ENCODE results near the gene MSRB3. TPM values are rescaled to one million over a fixed set of nuclear protein-coding genes. Genes with fewer than 3 reads are reported as not detected.

MSRB3 gene
- polyA plus RNA-seq, 1 donor (not counting 4 experiments of a cell fraction or from before 2014, with no cell fraction given): 12.3 TPM

DNA sequence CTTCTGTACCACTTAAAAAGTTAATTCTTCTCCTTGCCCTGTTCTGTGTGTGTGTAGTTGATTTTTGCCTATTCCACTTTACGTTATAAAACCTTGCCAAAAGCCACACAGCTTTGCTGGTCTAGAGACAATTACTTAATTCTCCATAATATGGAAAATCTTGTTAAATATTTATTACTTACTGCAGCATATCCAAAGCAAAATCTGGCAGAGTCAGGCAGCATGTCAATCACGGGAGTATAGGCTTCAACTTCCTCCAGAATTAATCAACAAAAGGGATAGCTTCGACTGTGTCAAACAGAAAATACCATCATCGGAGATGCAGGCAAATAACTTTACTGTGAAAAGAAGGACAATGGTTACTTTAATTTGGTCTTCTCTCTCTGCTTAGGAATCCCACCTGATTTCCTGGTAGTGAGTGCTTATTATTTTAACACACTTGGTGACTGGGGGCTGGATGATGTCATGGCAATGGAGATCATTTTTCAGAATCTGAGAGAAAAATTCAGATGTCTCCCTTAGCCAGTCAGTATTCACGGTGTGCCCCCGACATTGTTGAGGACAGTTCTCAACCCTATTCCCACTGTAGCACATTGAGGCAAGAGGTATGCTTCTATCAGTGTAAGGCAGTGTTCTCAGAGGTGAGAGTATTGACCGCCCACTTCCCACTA, 3.7 kb upstream of the MSRB3 start:
- H3K4me1 ChIP-seq (ENCODE audit: control insufficient read depth, extremely low read depth, insufficient read depth, low read length): no peaks in the 10 kb centered on the region
- H3K9me3 ChIP-seq (ENCODE audit: control insufficient read depth, low read depth, low read length): no peaks in the 10 kb centered on the region
- no peak overlapping the region for H3K9ac ChIP-seq (ENCODE audit: control insufficient read depth, extremely low read depth, insufficient read depth, low read length)
- peaks cover 9% of the 10 kb centered on the region for H3K27me3 ChIP-seq (ENCODE audit: control insufficient read depth, extremely low read depth, insufficient read depth, low read length)
- no peaks in the 10 kb centered on the region for H3K79me2 ChIP-seq (ENCODE audit: control insufficient read depth, insufficient read depth, low read length)
- dilution Hi-C loops (cut with MboI; ENCODE audit: extremely low pct_ligation_motif_present, low sequenced_read_pairs): no loop called here
- no peaks in the 10 kb centered on the region for H4K20me1 ChIP-seq (ENCODE audit: control insufficient read depth, extremely low read depth, insufficient read depth, low read length)
- H3K4me2 ChIP-seq (ENCODE audit: control insufficient read depth, extremely low read depth, insufficient read depth, low read depth, low read length): no peak overlapping the region
- H3K27ac ChIP-seq (ENCODE audit: control insufficient read depth, insufficient read depth, low read length): no peak overlapping the region
- H3K4me3 ChIP-seq (ENCODE audit: control insufficient read depth in 2 of 3, extremely low read depth in 1 of 3, insufficient read depth in 2 of 3, low read depth in 1 of 3, low read length in 3 of 3): no peak overlapping the region
- no peak overlapping the region for H2AFZ ChIP-seq (ENCODE audit: control insufficient read depth, low read length)
- no peak for FAIRE-seq
- H3K36me3 ChIP-seq (ENCODE audit: control insufficient read depth in 2 of 2, extremely low read depth in 1 of 2, insufficient read depth in 2 of 2, low read length in 2 of 2): no peaks in the 10 kb centered on the region
- no peak for DNase-seq (ENCODE audit: low read depth, low spot score)
- H3K9me1 ChIP-seq (ENCODE audit: control insufficient read depth, extremely low read depth, insufficient read depth, low read length): no peaks in the 10 kb centered on the region
- TF ChIP-seq EZH2 (IDR thresholded peaks at IDR 0.05; ENCODE audit: low read length): no peak
- TF ChIP-seq, protein P1, sequence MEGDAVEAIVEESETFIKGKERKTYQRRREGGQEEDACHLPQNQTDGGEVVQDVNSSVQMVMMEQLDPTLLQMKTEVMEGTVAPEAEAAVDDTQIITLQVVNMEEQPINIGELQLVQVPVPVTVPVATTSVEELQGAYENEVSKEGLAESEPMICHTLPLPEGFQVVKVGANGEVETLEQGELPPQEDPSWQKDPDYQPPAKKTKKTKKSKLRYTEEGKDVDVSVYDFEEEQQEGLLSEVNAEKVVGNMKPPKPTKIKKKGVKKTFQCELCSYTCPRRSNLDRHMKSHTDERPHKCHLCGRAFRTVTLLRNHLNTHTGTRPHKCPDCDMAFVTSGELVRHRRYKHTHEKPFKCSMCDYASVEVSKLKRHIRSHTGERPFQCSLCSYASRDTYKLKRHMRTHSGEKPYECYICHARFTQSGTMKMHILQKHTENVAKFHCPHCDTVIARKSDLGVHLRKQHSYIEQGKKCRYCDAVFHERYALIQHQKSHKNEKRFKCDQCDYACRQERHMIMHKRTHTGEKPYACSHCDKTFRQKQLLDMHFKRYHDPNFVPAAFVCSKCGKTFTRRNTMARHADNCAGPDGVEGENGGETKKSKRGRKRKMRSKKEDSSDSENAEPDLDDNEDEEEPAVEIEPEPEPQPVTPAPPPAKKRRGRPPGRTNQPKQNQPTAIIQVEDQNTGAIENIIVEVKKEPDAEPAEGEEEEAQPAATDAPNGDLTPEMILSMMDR (optimal IDR thresholded peaks at IDR 0.05 in 1 of 3, IDR thresholded peaks at IDR 0.05 in 1 of 3, conservative IDR thresholded peaks at IDR 0.05 in 1 of 3; ENCODE audit: extremely low read depth in 1 of 3, insufficient read depth in 2 of 3, low read length in 3 of 3): no peak

DNA sequence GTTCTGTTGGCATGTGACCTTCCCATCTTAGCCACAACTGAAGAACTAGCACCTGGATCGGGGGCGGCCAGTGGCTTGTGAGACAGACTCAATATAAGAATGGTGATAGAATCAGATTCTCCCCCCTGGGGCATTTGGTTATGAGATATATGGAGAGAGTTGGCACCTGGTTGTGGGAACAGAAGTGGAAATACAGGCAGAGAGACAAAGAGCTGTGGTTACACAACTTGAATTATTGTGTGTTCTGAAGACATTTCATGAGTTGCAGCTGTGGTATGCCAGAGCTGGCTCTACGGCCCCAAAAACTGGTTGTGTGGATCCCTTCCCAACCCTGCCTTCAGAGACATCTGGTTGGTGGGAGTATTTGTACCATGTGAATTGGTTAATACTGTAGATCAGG, 2.9 kb upstream of the MSRB3 start:
- Histone ChIP-seq H3K9me3 (ENCODE audit: control insufficient read depth, low read depth, low read length) (no peaks in the 10 kb centered on the region), H3K27ac (ENCODE audit: control insufficient read depth, insufficient read depth, low read length) (no peak overlapping the region), H3K4me2 (ENCODE audit: control insufficient read depth, extremely low read depth, insufficient read depth, low read depth, low read length) (no peak overlapping the region), H3K9ac (ENCODE audit: control insufficient read depth, extremely low read depth, insufficient read depth, low read length) (no peak overlapping the region), H2AFZ (ENCODE audit: control insufficient read depth, low read length) (no peak overlapping the region), H3K4me1 (ENCODE audit: control insufficient read depth, extremely low read depth, insufficient read depth, low read length) (no peaks in the 10 kb centered on the region), H3K27me3 (ENCODE audit: control insufficient read depth, extremely low read depth, insufficient read depth, low read length) (peaks cover 9% of the 10 kb centered on the region), H3K79me2 (ENCODE audit: control insufficient read depth, insufficient read depth, low read length) (no peaks in the 10 kb centered on the region), H4K20me1 (ENCODE audit: control insufficient read depth, extremely low read depth, insufficient read depth, low read length) (no peaks in the 10 kb centered on the region), H3K4me3 (ENCODE audit: control insufficient read depth in 2 of 3, extremely low read depth in 1 of 3, insufficient read depth in 2 of 3, low read depth in 1 of 3, low read length in 3 of 3) (no peak overlapping the region), H3K9me1 (ENCODE audit: control insufficient read depth, extremely low read depth, insufficient read depth, low read length) (no peaks in the 10 kb centered on the region), H3K36me3 (ENCODE audit: control insufficient read depth in 2 of 2, extremely low read depth in 1 of 2, insufficient read depth in 2 of 2, low read length in 2 of 2) (no peaks in the 10 kb centered on the region)
- DNase-seq (ENCODE audit: low read depth, low spot score) (no peak), FAIRE-seq (no peak)
- TF ChIP-seq, protein P1 (optimal IDR thresholded peaks at IDR 0.05 in 1 of 3, IDR thresholded peaks at IDR 0.05 in 1 of 3, conservative IDR thresholded peaks at IDR 0.05 in 1 of 3; ENCODE audit: extremely low read depth in 1 of 3, insufficient read depth in 2 of 3, low read length in 3 of 3): no peak
- TF ChIP-seq EZH2 (IDR thresholded peaks at IDR 0.05; ENCODE audit: low read length): no peak
- dilution Hi-C loops (cut with MboI; ENCODE audit: extremely low pct_ligation_motif_present, low sequenced_read_pairs): no loop called here
